COR-L47 (cell line): ENCODE data around the gene GPD1L.

Experiments used
- DNase-seq: peaks from one replicate; lab custom pipeline; 2025; lab: John Stamatoyannopoulos, UW

GPD1L gene

GRCh38 chr3:32137870-32138269 lies 31.4 kb downstream of the GPD1L start:
- DNase-seq = no peak

GRCh38 chr3:32138545-32139104 lies 32.2 kb downstream of the GPD1L start:
- DNase-seq = no peak

GRCh38 chr3:32140943-32141342 lies 34.5 kb downstream of the GPD1L start:
- DNase-seq = no peak

- DNase-seq = peak; percentile 16
Measured at GRCh38 chr3:32143849-32144757, 37.7 kb downstream of the GPD1L start.

GRCh38 chr3:32146746-32147211 lies 40.4 kb downstream of the GPD1L start:
- DNase-seq = no peak

- no peak for DNase-seq
Measured at GRCh38 chr3:32147509-32147908, 41.1 kb downstream of the GPD1L start.

- no peak for DNase-seq
Measured at GRCh38 chr3:32147933-32148332, 41.5 kb downstream of the GPD1L start.

- no peak for DNase-seq
Measured at GRCh38 chr3:32148351-32148750, 41.9 kb downstream of the GPD1L start.

GRCh38 chr3:32153414-32154204 lies 47.2 kb downstream of the GPD1L start:
- no peak for DNase-seq

- DNase-seq = no peak
Measured at GRCh38 chr3:32154205-32154579, 47.8 kb downstream of the GPD1L start.

- no peak for DNase-seq
Measured at GRCh38 chr3:32155117-32155516, 48.7 kb downstream of the GPD1L start.

GRCh38 chr3:32157600-32158264 lies 51.3 kb downstream of the GPD1L start:
- DNase-seq = no peak

- DNase-seq = no peak
Measured at GRCh38 chr3:32160706-32161214, 54.3 kb downstream of the GPD1L start.

GRCh38 chr3:32165442-32165841 lies 59.0 kb downstream of the GPD1L start:
- DNase-seq = no peak

- no peak for DNase-seq
Measured at GRCh38 chr3:32166654-32167053, 60.2 kb downstream of the GPD1L start.

- DNase-seq = no peak
Measured at GRCh38 chr3:32172420-32172819, 66.0 kb downstream of the GPD1L start.

GRCh38 chr3:32175607-32176197 lies 69.3 kb downstream of the GPD1L start:
- DNase-seq = peak; percentile 59

GRCh38 chr3:32176989-32177701 lies 70.7 kb downstream of the GPD1L start:
- peak; percentile 21 for DNase-seq

- DNase-seq = peak; percentile 70
Measured at GRCh38 chr3:32177702-32178198, 71.3 kb downstream of the GPD1L start.

GRCh38 chr3:32180141-32180784 lies 73.8 kb downstream of the GPD1L start:
- no peak for DNase-seq
